Aorta (tissue), 5 donors: Measurements from ENCODE around the gene MIEF1. TPM values are rescaled to one million over a fixed set of nuclear protein-coding genes. Genes with fewer than 3 reads are reported as not detected.

ENCODE experiments used
- ATAC-seq: fragments of 200-7000 bp; cut with Tn5 transposase; one replicate; pipeline ENCODE4 v1.9.1; 2022; ENCODE audit warnings: moderate library complexity; ENCODE audit not compliant: low FRiP score
- DNase-seq, 2 donors: peaks; one replicate each; pipeline ENCODE4 v3.0.0-alpha.2; 2020
- H3K27ac ChIP-seq, 2 donors: one replicate each; pipeline ENCODE4 v1.5.1; 2013; ENCODE audit warnings: low read length in 2 of 2, mild to moderate bottlenecking in 2 of 2, moderate library complexity in 2 of 2, control low read depth in 1 of 2, inconsistent platforms in 1 of 2, low read depth in 1 of 2
- H3K27me3 ChIP-seq, 2 donors: one replicate each; pipeline ENCODE4 v1.6.1; 2013; ENCODE audit warnings: control low read depth in 1 of 2, low read length in 1 of 2, mild to moderate bottlenecking in 1 of 2, moderate library complexity in 1 of 2; ENCODE audit not compliant: insufficient read depth in 2 of 2, control insufficient read depth in 1 of 2
- H3K36me3 ChIP-seq, 2 donors: one replicate each; pipeline ENCODE4 v1.6.1; 2013; ENCODE audit warnings: control low read depth in 1 of 2, low read length in 1 of 2, mild to moderate bottlenecking in 1 of 2; ENCODE audit not compliant: insufficient read depth in 2 of 2, control insufficient read depth in 1 of 2
- H3K4me1 ChIP-seq, 2 donors: one replicate each; pipeline ENCODE4 v1.6.1; 2013; ENCODE audit warnings: low read length in 2 of 2, control low read depth in 1 of 2, mild to moderate bottlenecking in 1 of 2, moderate library complexity in 1 of 2; ENCODE audit not compliant: insufficient read depth in 2 of 2, control insufficient read depth in 1 of 2
- H3K4me3 ChIP-seq, 2 donors: one replicate each; pipeline ENCODE4 v1.5.1; 2013; ENCODE audit warnings: low read length in 2 of 2, control low read depth in 1 of 2, mild to moderate bottlenecking in 1 of 2
- H3K9me3 ChIP-seq: one replicate; pipeline ENCODE4 v1.6.1; 2013; ENCODE audit warnings: mild to moderate bottlenecking, low read length; ENCODE audit not compliant: control insufficient read depth
- WGBS, 2 donors: extraction: QIAGEN DNeasy Blood & Tissue Kit; methylation state at CpG; one replicate each; pipeline ENCODE4 v1.1.7; 2013; 5-methylcytosine and 5-hydroxymethylcytosine counted together
- intact Hi-C, 2 donors: fragments of 100-400 bp; cut with DNase I; formaldehyde crosslinking; loops; one replicate each; pipeline versions ENCODE4 v1.14.2 to v1.15.0; 2022
- polyA plus RNA-seq, 2 donors: library from polyadenylated mRNA; stranded (reverse); fragments of 200-250 nt; gene quantifications; one replicate each; pipeline ENCODE4 v1.2.3, GENCODE V29; 2013
- total RNA-seq, 2 donors: library from RNA; stranded (reverse); fragmentation: NEBNext Ultra II Directional; extraction: Animal tissue kit (Norgen Biotek cat#: 25700); gene quantifications; one replicate each; pipeline ENCODE4 v1.2.1, GENCODE V29; 2021
- donor health status: healthy with polysubstance abuse.
- donor health status: Bipolar disorder and iron deficiency.
- donor health status: DM: no; HTN: no; CAD: no.
- donor health status: DM: no; HTN: no; CAD: no.
- donor health status: DM: yes; HTN: yes; CAD: no.

The MIEF1 gene
- total and polyA plus RNA-seq, 4 donors, result 8.0 to 20.1 (median 11.9) TPM

DNA sequence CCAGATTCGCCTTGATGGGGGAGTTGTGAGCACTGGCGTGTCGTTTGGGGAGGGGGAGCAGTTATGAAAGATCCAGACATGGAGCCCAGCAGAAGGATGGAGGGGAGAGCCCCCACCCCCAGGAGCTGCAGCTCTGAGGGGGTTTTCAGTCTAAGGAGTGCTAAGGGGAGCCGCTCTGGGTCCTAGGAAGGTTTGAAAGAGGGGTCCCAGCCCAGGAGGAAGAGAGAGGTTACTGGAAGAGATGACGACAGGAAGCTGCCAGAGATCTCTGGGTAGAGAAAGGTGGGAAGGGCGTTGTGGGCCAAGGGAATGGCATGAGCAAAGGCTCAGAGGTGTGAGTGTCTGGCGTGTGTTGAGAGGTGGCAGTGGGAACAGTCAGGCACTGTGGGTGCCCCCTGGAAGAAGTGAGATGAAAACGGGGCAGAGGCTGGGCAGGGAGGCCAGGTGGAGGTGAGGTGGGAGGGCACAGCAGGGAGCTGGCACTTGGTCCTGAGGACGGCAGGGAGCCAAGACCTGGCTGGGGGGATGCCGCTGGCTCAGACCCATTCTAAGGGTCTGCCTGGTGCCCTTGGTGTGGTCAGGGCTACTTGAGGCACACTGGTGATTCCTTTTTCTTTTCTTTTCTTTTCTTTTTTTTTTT lies 43.5 kb upstream of the MIEF1 start:
- no peaks in the 10 kb centered on the region for H3K9me3 ChIP-seq
- no peak overlapping the region for H3K4me3 ChIP-seq
- DNase-seq, result no peak
- H3K27ac ChIP-seq, result no peak overlapping the region
- 65 to 66% methylated on average over 9 to 10 of the region's 10 CpGs for WGBS, 2 donors
- intact Hi-C loops, result no loop called here
- ATAC-seq, result no peak
- H3K4me1 ChIP-seq, result no peaks in the 10 kb centered on the region
- H3K36me3 ChIP-seq, result no peaks in the 10 kb centered on the region
- no peaks in the 10 kb centered on the region for H3K27me3 ChIP-seq

DNA sequence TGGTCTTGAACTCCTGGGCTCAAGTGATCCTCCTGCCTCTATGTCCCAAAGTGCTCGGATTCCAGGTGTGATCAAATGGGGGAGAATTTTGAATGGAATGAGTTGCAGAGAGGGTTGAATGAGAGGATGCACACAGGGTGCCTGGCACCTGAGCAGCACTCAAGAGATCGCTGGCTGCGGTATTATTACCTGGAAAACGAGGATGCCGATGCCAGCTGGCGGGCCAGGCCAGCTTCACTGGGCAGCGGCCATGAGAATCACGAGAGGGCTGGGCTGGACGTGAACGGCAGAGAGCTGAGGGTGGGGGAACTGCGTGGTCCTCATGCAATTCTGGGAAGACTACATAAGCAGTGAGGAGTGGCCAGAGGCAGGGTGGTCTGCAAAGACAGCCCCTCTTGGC lies 42.4 kb upstream of the MIEF1 start:
- no peaks in the 10 kb centered on the region for H3K36me3 ChIP-seq
- no peak overlapping the region for H3K27ac ChIP-seq
- DNase-seq (no peak), ATAC-seq (no peak)
- 74 to 80% methylated on average over 11 of the region's 11 CpGs for WGBS, 2 donors
- intact Hi-C loops, result no loop called here
- no peaks in the 10 kb centered on the region for H3K27me3 ChIP-seq
- no peaks in the 10 kb centered on the region for H3K4me1 ChIP-seq
- no peak overlapping the region for H3K4me3 ChIP-seq
- H3K9me3 ChIP-seq, result no peaks in the 10 kb centered on the region

- no peak for ATAC-seq
- no peak overlapping the region for H3K27ac ChIP-seq
- 71 to 78% methylated on average over 13 of the region's 13 CpGs for WGBS, 2 donors
- intact Hi-C loops, result no loop called here
- H3K4me1 ChIP-seq, result no peaks in the 10 kb centered on the region
- no peaks in the 10 kb centered on the region for H3K9me3 ChIP-seq
- no peaks in the 10 kb centered on the region for H3K27me3 ChIP-seq
- H3K4me3 ChIP-seq, result no peak overlapping the region
- H3K36me3 ChIP-seq, result no peaks in the 10 kb centered on the region
- DNase-seq, result no peak
Measured at GRCh38 chr22:39462443-39463221, 39.5 kb upstream of the MIEF1 start.

GRCh38 chr22:39463277-39463676 lies 38.8 kb upstream of the MIEF1 start:
- Histone ChIP-seq H3K4me1 (no peaks in the 10 kb centered on the region), H3K36me3 (no peaks in the 10 kb centered on the region), H3K9me3 (no peaks in the 10 kb centered on the region), H3K27ac (no peak overlapping the region), H3K4me3 (no peak overlapping the region), H3K27me3 (no peaks in the 10 kb centered on the region)
- 93 to 95% methylated on average over 6 of the region's 6 CpGs for whole genome bisulfite sequencing, 2 donors
- no peak for DNase-seq
- intact Hi-C loops, result no loop called here
- no peak for ATAC-seq

DNA sequence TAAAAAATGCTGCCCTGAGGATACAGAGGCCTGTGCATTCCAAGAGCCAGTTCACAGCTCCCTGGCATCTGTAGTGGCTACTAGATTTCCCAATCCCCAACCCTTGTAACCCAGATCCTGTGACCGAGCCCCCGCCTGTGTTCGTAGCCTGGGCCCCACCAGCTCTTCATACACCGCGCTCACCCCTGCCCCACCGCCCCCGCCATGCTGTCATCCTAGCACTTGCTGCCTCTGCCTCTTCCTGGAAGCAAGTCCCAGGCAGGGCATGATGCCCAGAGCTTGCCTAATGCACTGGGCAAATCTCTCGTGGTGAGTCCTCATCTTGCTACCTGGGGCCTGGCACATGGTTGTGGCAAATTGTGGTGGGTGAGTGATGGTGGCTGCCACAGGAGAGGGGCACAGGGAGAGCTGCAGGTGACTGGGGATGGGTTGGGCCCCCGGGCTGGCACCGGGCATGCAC lies 38.1 kb upstream of the MIEF1 start:
- Histone ChIP-seq H3K4me1 (no peaks in the 10 kb centered on the region), H3K36me3 (no peaks in the 10 kb centered on the region), H3K27ac (no peak overlapping the region), H3K9me3 (no peaks in the 10 kb centered on the region), H3K27me3 (no peaks in the 10 kb centered on the region), H3K4me3 (no peak overlapping the region)
- ATAC-seq (no peak), DNase-seq (no peak)
- WGBS, 2 donors, result 62 to 65% methylated on average over 10 of the region's 10 CpGs
- intact Hi-C loops, result no loop called here

DNA sequence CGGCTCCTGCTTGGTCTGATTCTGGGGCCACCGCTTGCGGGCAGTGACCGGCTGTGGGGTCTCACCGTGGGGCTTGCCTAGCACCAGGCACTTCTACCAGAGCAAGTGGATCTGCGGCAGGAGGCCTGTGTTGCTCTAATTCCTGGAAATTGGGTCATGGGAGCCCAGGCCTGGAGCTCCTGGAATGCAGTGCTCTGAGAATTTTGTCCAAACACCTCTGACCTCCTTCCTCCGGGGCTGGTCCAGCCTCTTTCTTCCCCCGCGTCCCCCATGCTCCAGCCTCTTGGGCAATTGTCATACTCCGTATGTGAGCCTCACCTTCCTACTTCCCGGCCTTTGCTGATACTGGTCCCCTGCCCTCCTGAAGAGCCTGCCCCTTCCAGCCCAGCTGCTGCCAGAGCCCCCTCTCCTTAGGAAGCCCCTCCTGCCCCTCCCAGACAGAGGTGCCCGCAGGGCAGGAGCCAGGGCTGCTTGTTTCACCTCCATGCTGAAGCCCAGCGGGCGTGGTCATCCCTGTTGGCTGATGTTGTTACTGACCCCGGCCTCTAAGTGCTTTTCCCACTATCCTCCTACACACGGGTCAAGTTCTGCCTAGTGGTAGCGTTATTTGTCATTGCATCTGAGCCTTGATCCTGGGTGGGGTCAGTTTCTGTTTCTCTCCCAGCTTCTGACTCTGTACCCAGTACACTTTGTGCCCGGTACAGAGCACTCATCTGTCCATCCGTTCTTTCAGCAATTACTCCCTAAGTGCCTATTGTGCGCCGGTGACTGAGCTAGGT lies 35.7 kb upstream of the MIEF1 start:
- Histone ChIP-seq H3K4me1 (no peaks in the 10 kb centered on the region), H3K27ac (no peak overlapping the region), H3K36me3 (no peaks in the 10 kb centered on the region), H3K27me3 (no peaks in the 10 kb centered on the region), H3K9me3 (no peaks in the 10 kb centered on the region), H3K4me3 (no peak overlapping the region)
- ATAC-seq (no peak), DNase-seq (peak in 1 of 2 donors; percentile 39)
- 89 to 90% methylated on average over 21 of the region's 21 CpGs for WGBS, 2 donors
- intact Hi-C loops, result no loop called here

GRCh38 chr22:39467390-39467895 lies 34.6 kb upstream of the MIEF1 start:
- H3K4me1 ChIP-seq, result no peaks in the 10 kb centered on the region

GRCh38 chr22:39468487-39469325 lies 33.4 kb upstream of the MIEF1 start:
- no peaks in the 10 kb centered on the region for H3K36me3 ChIP-seq
- H3K27me3 ChIP-seq, result no peaks in the 10 kb centered on the region
- H3K4me1 ChIP-seq, result no peaks in the 10 kb centered on the region
- no peak for ATAC-seq
- WGBS, 2 donors, result 87 to 93% methylated on average over 14 to 18 of the region's 18 CpGs
- H3K27ac ChIP-seq, result no peak overlapping the region
- no peaks in the 10 kb centered on the region for H3K9me3 ChIP-seq
- no peak for DNase-seq
- intact Hi-C loops, result no loop called here
- H3K4me3 ChIP-seq, result no peak overlapping the region

More at GRCh38 chr22:39467390-39467895, 34.6 kb upstream of the MIEF1 start:
- ATAC-seq (no peak), DNase-seq (no peak)
- no peak overlapping the region for H3K27ac ChIP-seq
- no peaks in the 10 kb centered on the region for H3K9me3 ChIP-seq
- intact Hi-C loops, result no loop called here
- H3K36me3 ChIP-seq, result no peaks in the 10 kb centered on the region
- 92 to 93% methylated on average over 17 of the region's 17 CpGs for WGBS, 2 donors
- H3K27me3 ChIP-seq, result no peaks in the 10 kb centered on the region
- no peak overlapping the region for H3K4me3 ChIP-seq
